HG03432 (cell line): ENCODE measurements around the gene GLTP.
A peak's percentile ranks its signal among the peaks of the same experiment; 100 is the strongest.
"Not testable (repeated sequence)": the region's sequence is repeated elsewhere in the genome, so short reads cannot be mapped to it uniquely, and the experiment has no call there.

Source experiments
- ATAC-seq: cut with Tn5 transposase; IDR thresholded peaks from one replicate; pipeline ENCODE4 v1.9.1; 2021; ENCODE audit warnings: mild to moderate bottlenecking, moderate library complexity; ENCODE audit not compliant: unreplicated experiment

Gene GLTP

GRCh38 chr12:109905301-109905700 is 25.0 kb upstream of the GLTP start:
- no peak for ATAC-seq

- no peak for ATAC-seq
These were observed 22.6 kb upstream of the GLTP start for GRCh38 chr12:109902891-109903418.

- peak; percentile 10 for ATAC-seq
These were observed 20.6 kb upstream of the GLTP start for GRCh38 chr12:109900752-109901580.

GRCh38 chr12:109899783-109900751 is 19.7 kb upstream of the GLTP start, which contains the start of gene TCHP:
TSS of gene TCHP (plus strand) at chr12:109900274. CDS start at chr12:109903027, 2,753 bp downstream.
- peak; percentile 83 for ATAC-seq

- not testable (repeated sequence) for ATAC-seq
These were observed 19.0 kb upstream of the GLTP start for GRCh38 chr12:109899345-109899744.

GRCh38 chr12:109897029-109897428 is 16.7 kb upstream of the GLTP start:
- ATAC-seq = no peak

GRCh38 chr12:109896188-109896587 is 15.8 kb upstream of the GLTP start:
- ATAC-seq = no peak

GRCh38 chr12:109894939-109895338 is 14.6 kb upstream of the GLTP start:
- no peak for ATAC-seq

GRCh38 chr12:109893261-109893995 is 13.1 kb upstream of the GLTP start:
- ATAC-seq = no peak

- ATAC-seq = peak; percentile 71
These were observed 12.4 kb upstream of the GLTP start for GRCh38 chr12:109892748-109893147.

- ATAC-seq = no peak
These were observed 11.9 kb upstream of the GLTP start for GRCh38 chr12:109892165-109892715.

GRCh38 chr12:109891731-109892130 is 11.4 kb upstream of the GLTP start:
- ATAC-seq = not testable (repeated sequence)

GRCh38 chr12:109890620-109891170 is 10.4 kb upstream of the GLTP start:
- no peak for ATAC-seq

GRCh38 chr12:109888179-109889020 is 8.1 kb upstream of the GLTP start:
- ATAC-seq = no peak

GRCh38 chr12:109885616-109886015 is 5.3 kb upstream of the GLTP start:
- ATAC-seq = no peak

GRCh38 chr12:109883461-109883860 is 3.1 kb upstream of the GLTP start:
- no peak for ATAC-seq

GRCh38 chr12:109881752-109882151 is 1.4 kb upstream of the GLTP start:
- ATAC-seq = no peak

- no peak for ATAC-seq
These were observed 597 bp upstream of the GLTP start for GRCh38 chr12:109880938-109881337.
